HG03521 (cell line): Measurements from ENCODE around the gene PLA2G2C.

Source experiments
- ATAC-seq: cut with Tn5 transposase; IDR thresholded peaks from one replicate; pipeline ENCODE4 v1.9.1; 2021; ENCODE audit warnings: mild to moderate bottlenecking, moderate library complexity; ENCODE audit not compliant: unreplicated experiment

PLA2G2C gene

DNA sequence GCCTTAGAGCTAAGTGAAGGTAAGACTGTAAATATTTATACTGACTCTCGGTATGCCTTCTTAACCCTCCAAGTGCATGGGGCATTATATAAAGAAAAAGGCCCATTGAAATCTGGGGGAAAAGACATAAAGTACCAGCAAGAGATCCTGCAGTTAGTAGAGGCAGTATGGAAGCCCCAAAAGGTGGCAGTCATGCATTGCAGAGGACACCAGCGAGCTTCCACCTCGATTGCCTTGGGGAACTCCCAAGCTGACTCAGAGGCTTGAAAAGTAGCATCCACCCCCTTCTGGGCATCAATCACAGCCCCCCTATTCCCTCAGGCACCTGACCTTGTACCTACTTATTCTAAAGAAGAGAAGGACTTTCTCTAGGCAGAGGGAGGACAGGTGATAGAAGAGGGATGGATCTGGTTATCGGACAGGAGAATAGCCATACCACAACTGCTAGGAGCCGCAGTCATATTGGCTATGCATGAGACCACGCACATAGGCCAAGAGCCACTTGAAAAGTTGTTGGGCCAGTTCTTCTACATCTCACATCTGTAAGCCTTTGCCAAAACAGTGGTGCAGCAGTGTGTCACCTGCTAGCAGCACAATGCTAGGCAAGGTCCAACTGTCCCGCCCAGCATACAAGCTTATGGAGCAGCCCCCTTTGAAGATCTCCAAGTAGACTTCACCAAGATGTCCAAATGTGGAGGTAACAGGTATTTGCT, 27.8 kb downstream of the PLA2G2C start:
- ATAC-seq = no peak

DNA sequence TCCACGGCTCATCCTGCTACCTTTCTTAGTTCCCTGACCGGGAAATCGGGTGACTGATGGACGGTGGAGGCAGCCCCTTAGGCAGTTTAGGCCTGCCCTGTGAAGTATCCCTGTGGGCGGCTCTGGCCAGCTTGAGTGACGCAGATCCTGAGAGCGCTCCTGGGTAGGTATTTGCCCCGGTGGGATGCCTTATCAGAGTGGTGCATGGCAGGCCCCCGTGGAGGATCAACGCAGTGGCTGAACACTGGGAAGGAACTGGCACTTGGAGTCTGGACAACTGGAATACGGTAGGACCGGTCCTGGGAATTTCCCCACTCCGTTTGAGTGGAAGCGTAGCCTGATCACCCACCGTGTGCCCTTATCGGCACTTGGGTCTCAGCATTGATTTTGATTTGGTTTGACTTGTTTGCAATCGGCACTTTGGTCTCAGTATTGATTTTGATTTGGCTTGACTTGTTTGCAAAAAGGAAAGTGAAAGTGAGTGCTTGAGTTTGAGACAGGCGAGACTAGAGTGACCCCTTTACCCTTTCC, 32.0 kb downstream of the PLA2G2C start:
- ATAC-seq = no peak

DNA sequence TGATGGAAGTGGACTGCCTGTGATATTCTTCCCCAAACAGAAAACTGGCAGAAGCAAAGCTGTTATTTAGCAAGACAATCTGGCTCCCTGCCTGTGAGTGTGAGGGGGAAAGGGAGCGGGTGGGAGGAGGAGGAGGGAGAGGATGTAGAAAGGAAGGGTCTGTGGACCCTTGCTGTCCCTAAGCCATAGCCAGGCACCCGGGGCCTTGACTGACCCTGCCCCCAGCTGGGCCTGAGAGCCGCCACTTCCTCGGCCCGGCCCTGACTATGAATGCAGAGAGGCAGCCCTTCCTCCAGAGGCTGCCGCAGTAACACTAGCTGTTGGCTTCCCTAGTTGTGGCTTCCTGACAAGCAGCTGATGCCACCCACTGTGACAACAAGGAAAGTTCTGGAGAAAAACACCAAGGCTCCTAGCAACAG, 33.3 kb downstream of the PLA2G2C start:
- ATAC-seq = no peak

DNA sequence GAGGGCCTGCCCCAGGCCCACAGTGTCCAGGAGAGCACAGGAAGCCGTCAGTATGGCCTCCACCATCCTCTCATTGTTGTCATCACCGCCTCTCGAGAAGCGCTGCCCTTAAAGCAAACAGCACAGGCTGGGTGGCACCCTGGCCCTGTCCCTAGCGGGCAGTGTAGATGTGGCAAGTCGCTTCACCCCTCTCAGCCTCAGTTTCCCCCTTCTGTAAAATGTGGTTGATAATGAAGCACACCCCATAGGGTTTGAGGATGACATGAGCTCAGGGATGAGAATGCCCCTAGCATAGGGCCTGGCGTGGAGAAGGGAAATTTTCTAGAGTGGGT, 33.8 kb downstream of the PLA2G2C start:
- ATAC-seq = no peak

DNA sequence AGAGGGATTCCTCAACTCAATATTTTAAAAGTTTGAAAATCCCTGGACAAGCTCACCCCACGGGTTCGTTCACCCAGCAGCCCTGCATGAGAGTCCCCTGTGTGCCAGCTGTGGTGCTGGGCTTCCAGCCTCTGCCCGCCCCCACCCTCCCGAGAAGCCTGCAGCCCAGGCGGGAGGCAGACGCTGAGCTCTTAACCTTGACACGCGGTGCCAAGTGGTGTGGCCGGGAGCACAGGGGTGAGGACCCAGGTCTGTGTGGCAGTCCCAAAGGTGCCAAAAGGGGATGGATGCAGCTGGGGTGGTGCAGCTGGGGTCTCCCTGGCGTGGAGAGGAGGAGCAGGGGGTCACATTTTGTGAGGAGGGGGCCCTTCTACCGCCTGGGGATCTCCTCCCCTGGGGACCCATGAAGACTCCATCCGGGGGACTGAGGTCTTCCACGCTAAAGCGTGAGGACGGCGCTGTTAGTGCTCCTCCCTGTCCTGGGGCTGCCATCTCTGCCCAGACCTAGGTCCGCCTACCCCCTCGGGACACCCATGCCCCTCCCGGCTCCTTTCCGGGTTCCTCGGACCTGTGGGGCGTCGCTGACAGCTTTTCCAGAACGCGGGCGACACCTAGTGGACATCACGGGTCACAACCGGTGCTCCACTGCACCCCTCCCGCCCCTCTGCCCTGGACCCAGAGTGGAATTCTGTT, 34.3 kb downstream of the PLA2G2C start:
- ATAC-seq = no peak

DNA sequence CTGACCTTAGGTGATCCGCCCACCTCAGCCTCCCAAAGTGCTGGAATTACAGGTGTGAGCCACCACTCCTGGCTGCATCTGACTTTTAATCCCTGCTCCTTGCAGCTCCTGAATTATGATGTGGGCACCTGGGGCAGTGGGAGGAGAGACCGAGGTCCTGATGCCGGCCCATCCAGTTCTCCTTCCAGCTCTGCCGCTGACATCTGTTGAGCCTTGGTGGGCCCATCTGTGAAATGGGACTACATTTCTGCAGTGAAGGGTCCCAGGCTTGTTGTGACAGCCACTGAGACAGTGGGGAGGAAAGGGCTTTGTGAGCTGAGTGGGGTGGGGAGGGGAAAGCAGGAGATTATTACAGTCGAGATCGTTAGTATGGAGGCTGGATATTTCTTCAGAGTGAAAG, 35.3 kb downstream of the PLA2G2C start:
- ATAC-seq = no peak

DNA sequence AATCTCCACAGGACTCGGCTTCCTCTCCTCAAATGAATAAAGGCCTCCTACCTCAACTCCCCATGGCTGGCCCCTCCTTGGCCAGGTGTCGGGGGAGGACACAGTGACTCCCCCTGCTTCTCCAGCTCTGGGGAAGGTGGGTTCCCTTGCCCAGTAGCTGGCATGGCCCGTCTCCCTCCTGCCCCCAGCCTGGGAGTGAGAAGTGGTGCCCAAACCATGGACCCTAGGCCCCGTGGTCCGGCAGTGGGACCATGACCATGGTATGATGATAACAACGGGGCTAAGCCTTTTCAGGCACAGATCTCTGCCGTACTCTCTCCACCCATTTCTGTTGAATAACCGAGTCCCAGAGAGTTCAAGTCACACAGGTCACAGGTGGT, 36.0 kb downstream of the PLA2G2C start:
- no peak for ATAC-seq

DNA sequence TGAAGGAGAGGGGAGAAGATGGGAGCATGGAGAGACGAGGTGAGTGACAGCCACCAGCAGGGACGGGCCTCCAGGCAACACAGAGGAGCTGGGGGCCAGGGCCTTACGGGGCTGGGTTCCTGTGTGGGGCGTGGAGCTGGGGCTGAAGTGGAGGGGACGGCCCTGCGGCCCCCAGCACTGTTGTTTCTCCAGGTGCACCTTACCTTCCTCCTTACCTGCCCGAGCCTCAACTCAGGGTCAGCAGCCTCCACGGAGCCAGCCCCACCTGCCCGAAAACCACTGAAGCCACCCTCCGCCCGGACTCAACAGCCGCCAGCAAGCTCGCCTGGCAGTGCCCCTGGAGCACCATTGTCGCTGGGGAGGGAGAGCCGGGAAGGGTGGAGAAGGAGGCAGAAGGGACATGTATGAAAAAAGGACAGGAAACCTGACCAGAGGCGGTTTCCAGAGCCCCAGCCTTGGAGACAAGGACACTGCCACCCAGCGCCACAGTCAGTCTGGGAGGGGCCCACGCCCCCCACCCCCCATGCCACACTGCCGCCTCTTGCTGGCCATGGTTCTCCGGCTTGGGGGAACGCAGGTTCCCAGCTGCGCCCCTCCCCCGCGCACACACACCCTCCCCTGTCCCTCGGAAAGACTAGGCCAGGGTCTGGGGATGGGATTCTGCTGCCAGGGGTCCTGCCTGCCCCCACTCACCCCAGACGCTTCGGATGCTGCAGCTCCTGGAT, 36.6 kb downstream of the PLA2G2C start:
- ATAC-seq = no peak

DNA sequence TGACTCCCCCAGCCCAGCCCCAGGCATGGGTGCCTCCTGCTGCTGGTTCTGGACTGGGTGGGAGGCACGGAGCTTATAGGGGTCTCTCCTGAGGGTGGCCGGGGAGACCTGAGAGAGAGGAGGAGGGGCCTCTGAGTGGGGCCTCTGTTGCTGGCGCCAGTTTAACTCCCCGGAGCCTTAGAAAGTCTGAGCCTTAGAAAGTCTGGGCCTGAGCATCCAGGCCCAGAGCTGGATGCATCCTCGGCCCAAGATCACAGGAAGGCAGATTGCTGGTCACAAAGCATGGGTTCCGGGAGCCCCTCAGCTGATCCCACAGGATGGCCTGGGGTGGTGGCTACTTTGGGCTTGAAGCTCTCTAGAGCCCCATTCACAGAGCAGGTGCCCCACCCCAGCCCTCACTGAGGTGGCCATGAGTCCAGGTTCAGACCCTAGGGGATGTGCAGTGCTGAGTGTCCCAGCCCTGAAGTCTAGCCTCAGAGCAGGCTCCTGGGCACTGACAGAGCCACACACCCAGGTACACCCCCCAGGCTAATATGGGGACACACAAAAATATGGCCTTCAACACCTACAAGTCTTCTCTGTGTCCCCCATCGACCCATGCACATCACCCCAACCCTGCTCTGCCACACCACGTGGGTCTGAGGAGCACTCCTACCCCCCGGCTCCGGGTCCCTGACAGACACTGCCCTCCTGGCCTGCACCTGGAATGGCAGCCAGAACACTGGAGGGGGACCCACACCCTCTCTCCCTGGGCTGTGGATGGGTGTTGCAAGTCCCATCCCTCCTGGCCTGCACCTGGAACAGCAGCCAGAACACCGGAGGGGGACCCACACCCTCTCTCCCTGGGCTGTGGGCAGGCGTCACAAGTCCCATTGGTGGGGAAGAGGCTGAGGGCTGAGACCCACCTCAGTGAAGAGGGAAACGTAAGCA, 37.5 kb downstream of the PLA2G2C start:
- no peak for ATAC-seq

DNA sequence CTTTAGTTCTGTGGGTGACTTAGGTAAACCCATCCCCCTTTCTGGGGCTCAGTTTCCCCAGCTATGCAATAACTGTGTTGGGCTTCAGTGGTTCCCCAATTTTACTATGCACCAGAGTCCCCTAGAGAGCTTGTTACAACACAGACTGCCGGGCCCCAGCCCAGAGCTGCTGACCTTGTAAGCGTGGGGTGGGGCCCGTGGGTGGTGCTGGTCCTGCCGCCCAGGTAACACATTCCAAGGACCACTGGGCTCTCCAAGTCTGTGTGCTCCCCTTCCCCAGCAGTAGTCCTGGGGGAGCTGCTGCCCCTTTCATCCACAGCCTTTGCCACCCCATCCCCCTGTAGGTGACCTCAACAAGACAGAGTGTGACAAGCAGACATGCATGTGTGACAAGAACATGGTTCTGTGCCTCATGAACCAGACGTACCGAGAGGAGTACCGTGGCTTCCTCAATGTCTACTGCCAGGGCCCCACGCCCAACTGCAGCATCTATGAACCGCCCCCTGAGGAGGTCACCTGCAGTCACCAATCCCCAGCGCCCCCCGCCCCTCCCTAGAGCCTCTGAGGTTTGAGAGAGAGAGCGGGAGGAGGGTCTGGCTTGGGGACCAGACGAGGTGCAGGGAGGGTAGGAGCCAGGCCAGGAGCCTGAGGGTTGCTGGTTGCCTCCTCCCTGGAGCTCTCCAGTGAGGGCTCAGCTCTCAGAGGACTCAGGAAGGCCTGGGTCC, 38.3 kb downstream of the PLA2G2C start:
- no peak for ATAC-seq

DNA sequence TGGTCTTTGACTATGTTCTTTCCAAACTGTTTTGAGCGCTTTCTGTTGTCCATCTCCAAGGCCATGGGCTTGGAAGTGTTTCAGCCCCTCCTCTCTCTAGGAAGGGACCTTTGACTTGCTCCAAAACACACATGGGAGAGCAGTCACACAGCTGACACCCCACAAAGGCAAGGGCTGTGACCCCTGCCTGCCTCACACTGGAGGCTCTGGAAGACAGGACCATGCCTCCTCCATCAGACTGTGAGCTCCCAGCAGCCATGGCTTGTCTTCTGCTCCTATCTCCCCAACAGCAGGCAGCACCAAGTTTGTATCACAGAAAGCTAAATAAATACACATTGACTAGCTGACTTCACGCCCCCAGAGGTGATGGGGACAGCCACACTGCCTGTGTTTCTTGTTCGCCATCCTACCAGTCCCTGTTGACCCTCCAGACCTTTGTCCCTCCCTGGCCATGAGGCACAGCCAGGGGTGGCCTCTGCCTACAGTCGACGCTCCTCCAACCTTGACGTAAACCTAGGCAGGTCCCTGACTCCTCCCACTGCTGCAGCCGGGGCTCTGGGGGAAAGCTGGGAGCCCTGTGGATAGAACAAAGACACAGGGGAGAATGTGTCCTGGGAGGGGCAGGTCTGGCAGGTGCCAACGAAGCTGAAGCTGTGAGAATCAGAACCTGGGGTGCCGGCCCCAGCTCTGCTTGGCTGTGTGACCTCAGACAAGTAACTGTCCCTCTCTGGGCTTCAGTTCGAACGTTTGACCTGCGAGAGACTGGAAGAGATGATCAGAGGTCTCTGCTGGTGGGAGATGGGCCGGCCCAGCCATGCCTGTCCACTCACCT, 42.4 kb downstream of the PLA2G2C start:
- no peak for ATAC-seq

DNA sequence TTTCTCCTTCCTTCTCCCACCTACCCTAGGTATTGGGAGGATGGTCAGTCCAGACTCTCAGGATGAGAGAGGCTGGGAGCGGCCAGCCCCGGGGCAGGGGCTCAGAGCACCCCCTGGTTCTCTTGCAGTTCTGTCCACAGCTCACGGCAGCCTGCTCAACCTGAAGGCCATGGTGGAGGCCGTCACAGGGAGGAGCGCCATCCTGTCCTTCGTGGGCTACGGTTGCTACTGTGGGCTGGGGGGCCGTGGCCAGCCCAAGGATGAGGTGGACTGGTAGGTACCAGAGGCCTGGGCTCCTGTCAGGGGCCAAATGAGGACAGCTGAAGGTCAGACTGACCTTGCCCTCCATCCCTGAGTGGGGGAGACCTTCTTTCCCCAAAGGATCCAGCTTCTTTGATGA, 43.0 kb downstream of the PLA2G2C start:
- no peak for ATAC-seq

DNA sequence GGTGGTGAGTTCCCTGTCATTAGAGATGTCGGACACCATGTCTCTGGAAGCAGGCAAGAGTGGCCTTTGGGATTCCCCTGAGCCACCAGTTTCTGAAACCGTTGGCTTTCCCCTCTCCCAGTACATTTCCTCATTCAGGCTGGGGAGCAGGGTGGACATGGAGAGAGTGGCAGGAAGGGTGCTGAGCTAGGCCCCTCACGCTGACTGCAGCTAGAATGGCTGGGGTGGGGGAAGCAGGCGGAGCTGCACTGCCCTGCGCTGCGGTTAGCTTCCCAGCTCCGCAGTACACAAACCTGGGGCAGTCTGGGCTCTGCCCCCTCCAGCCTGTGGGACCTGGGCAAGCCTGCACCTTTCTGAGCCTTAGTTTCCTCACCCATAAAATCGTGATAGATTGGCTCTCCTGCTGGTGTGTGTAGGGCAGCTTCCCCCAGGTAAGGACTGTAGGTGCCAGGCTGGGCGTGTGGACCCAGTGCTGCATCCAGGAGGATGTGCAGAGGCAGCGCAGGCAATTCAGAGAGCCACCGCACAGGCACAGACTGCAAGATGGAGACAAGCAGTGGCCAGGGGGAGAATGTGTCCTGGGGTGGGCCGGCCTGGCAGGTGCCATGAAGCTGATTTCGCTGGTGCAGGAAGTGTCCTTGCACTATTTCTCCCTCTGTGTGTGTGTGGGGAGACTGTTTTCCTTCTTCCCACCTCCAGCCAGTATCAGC, 44.2 kb downstream of the PLA2G2C start:
- ATAC-seq = no peak

DNA sequence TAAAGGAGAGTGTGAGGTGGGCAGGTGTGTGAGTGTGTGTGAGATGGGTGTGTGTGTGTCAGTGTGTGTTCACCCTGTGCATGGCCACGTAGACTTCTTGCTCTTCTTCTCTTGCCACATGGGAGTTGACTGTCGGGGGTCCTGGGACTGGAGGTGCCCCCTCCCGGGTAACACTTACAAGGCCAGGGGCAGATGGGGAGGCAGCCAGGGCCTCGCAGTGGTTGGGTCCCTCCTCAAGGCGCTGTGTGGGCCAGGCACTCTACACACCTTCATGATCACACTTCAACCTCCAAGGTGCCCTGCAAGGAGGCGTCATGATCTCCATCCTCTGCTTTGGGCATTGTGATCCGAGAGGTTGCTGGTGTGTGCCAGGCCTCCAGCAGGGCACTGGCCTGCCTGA, 44.9 kb downstream of the PLA2G2C start:
- ATAC-seq = no peak

DNA sequence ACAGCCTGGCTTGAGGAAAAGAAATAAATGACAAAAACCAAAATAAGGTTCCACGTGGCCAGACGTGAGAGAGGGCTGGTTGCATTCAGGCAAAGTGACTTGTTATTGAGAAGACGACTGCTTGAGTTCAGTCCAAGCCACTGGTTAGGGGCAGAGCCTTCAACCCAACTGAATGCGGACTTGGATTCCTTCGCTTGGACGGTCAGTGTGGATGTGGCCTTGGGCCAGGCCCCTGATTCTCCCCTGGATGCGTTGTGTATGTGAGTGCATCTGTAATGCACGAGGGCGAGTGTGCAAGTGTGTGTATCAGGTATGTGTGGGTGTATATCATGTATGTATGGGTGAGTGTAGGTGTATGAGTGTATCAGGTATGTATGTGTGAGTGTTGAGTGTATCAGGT, 45.3 kb downstream of the PLA2G2C start:
- no peak for ATAC-seq

DNA sequence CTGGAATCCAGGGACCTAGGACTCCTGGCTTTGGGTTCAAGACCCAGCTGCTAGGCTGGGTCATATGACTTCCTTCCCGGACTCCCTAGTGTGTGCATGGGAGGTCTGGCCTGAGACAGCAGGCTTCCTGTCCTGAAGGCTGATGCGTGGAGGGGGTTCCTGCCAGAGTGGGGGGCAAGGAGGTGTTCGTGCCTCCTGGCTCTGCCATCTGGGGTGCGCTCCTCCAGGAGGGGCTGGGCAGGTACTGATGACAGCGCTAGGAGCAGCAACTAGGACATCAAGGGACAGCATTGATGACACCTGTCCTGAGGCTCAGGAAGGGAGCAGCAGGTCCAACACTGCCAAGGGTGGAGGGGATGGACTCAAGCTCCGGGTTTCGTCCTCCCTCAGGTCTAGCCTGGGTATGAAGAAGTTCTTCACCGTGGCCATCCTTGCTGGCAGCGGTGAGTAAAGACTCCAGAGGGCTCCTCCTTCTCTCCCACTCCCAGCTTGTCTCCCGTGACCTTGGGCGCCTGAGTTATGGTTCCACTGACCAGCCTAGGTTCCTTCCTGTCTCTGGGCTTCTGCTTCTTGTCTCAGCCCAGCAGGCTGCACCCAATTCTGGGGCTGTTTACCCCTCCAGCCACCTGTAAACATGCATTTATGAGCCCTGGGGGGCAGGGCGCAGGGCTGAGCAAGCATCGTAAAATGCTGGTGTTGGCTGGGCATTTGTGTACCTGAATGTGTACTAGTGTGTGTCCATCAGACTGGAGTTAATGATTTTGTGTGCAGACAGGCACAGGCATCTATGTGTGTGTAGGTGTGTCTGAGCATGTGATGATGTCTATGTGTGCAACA, 46.3 kb downstream of the PLA2G2C start:
- ATAC-seq = no peak

DNA sequence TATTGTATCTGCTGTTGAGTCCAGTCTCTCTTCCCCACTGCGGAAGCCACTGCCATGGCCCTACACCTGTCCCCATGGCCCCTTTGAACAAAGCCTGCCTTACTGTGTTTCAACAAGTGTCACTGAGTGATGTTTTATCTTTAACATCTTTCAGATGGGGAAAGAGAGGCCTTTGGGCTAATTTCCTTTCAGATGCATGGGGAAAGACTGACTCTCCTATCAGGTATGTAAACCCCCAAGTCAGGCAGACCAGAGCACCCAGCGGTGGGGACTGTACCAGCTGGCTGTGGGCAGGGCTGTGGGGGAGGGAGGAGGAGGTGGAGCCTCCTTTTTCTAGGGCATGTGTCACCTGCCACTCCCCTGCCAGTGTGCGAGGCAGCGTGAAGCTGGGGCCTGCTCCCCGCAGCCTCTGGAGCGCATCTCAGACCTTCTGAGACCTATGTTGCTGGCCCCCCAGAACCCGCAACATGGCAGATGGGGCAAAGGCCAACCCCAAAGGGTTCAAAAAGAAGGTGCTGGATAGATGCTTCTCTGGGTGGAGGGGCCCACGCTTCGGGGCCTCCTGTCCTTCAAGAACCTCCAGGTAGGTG, 47.3 kb downstream of the PLA2G2C start, which contains the start of gene PLA2G2F:
Gene PLA2G2F, plus strand, starts transcription at position 363 of the 590 bp plus-strand sequence. Its CDS starts 105 bp downstream, at position 468.
- ATAC-seq = no peak
